ENCODE results near the gene EID2. TPM values are rescaled to one million over a fixed set of nuclear protein-coding genes. Genes with fewer than 3 reads are reported as not detected.
A peak's percentile ranks its signal among the peaks of the same experiment; 100 is the strongest.

The EID2 gene
- total and polyA plus RNA-seq, 2 of the 13 experiments (the other 11 are each of a cell fraction or from before 2014, with no cell fraction given), result 3.7 to 14.1 TPM

DNA sequence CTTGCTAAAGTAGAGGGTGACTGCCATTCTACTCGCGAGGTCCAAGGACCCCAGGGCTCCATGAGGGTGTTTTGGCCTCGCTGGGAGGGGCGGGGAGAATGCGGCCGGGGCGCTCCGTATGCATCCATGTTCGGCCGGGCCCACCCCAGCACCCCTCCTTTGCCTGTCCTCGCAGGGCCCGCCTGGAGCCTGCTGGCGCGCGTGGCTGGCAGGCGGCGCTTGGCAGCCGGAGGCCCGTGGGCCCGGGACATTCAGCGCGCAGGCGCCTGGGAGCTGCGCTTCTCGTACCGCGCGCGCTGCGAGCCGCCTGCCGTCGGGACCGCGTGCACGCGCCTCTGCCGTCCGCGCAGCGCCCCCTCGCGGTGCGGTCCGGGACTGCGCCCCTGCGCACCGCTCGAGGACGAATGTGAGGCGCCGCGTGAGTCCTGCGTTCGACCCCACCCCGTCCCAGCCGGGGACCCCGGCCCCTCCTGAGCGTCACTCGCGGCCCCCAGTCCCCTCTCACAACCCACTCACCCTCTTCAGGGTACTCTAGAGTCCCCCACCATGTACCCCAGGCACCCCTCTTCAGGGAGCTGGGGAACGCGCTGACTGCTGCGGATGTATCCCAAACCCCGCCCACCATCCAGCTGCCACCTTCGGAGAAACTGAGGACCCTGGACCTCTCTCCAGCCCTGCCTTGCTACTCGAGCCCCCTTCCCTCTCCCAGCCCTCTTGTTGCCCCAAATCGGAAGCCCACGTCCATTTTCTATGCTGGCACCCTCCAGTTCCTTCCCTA lies 37.1 kb downstream of the EID2 start (continued):
- TF ChIP-seq ZNF790 (CRISPR knock-in tag; IDR thresholded peaks at IDR 0.05; ENCODE audit: borderline replicate concordance) (peak; percentile 99; the same call in 1 of the 2 replicates), KDM5A (IDR thresholded peaks at IDR 0.05; ENCODE audit: borderline replicate concordance, low read length) (no peak), ZSCAN30 (CRISPR knock-in tag; IDR thresholded peaks at IDR 0.05) (no peak), ZNF33B (CRISPR knock-in tag; IDR thresholded peaks at IDR 0.05) (peak; percentile 90; the same call in 1 of the 2 replicates), ZNF841 (CRISPR knock-in tag; IDR thresholded peaks at IDR 0.05; ENCODE audit: borderline replicate concordance) (peak; percentile 98), FOXM1 (CRISPR knock-in tag; IDR thresholded peaks at IDR 0.05) (peak; percentile 91; the same call in 1 of the 2 replicates), TMF1 (CRISPR knock-in tag; IDR thresholded peaks at IDR 0.05; ENCODE audit: low read depth) (peak; percentile 99), ZNF878 (CRISPR knock-in tag; IDR thresholded peaks at IDR 0.05) (peak; percentile 72; the same call in 1 of the 2 replicates), FIP1L1 (IDR thresholded peaks at IDR 0.05; ENCODE audit: borderline replicate concordance, insufficient read depth, low read depth, low read length) (no peak), GFI1 (CRISPR knock-in tag; IDR thresholded peaks at IDR 0.05; ENCODE audit: borderline replicate concordance) (peak; percentile 70; the same call in 1 of the 2 replicates), MEF2D (CRISPR knock-in tag; IDR thresholded peaks at IDR 0.05) (0 out of 2 replicates have a peak, but pooled peaks have one; percentile 59), ZNF546 (CRISPR knock-in tag; conservative IDR thresholded peaks at IDR 0.05) (peak; percentile 99), ZBTB21 (CRISPR knock-in tag; IDR thresholded peaks at IDR 0.05) (no peak), SSRP1 (CRISPR knock-in tag; IDR thresholded peaks at IDR 0.05) (no peak)
- TF ChIP-seq, protein P1, sequence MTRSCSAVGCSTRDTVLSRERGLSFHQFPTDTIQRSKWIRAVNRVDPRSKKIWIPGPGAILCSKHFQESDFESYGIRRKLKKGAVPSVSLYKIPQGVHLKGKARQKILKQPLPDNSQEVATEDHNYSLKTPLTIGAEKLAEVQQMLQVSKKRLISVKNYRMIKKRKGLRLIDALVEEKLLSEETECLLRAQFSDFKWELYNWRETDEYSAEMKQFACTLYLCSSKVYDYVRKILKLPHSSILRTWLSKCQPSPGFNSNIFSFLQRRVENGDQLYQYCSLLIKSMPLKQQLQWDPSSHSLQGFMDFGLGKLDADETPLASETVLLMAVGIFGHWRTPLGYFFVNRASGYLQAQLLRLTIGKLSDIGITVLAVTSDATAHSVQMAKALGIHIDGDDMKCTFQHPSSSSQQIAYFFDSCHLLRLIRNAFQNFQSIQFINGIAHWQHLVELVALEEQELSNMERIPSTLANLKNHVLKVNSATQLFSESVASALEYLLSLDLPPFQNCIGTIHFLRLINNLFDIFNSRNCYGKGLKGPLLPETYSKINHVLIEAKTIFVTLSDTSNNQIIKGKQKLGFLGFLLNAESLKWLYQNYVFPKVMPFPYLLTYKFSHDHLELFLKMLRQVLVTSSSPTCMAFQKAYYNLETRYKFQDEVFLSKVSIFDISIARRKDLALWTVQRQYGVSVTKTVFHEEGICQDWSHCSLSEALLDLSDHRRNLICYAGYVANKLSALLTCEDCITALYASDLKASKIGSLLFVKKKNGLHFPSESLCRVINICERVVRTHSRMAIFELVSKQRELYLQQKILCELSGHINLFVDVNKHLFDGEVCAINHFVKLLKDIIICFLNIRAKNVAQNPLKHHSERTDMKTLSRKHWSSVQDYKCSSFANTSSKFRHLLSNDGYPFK (CRISPR knock-in tag; IDR thresholded peaks at IDR 0.05; ENCODE audit: borderline replicate concordance), result peak; percentile 53; the same call in 1 of the 2 replicates
- TF ChIP-seq, protein P2, sequence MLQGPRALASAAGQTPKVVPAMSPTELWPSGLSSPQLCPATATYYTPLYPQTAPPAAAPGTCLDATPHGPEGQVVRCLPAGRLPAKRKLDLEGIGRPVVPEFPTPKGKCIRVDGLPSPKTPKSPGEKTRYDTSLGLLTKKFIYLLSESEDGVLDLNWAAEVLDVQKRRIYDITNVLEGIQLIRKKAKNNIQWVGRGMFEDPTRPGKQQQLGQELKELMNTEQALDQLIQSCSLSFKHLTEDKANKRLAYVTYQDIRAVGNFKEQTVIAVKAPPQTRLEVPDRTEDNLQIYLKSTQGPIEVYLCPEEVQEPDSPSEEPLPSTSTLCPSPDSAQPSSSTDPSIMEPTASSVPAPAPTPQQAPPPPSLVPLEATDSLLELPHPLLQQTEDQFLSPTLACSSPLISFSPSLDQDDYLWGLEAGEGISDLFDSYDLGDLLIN (CRISPR knock-in tag; IDR thresholded peaks at IDR 0.05; ENCODE audit: borderline replicate concordance), result peak; percentile 61; the same call in 1 of the 2 replicates
- TF ChIP-seq, protein P3, sequence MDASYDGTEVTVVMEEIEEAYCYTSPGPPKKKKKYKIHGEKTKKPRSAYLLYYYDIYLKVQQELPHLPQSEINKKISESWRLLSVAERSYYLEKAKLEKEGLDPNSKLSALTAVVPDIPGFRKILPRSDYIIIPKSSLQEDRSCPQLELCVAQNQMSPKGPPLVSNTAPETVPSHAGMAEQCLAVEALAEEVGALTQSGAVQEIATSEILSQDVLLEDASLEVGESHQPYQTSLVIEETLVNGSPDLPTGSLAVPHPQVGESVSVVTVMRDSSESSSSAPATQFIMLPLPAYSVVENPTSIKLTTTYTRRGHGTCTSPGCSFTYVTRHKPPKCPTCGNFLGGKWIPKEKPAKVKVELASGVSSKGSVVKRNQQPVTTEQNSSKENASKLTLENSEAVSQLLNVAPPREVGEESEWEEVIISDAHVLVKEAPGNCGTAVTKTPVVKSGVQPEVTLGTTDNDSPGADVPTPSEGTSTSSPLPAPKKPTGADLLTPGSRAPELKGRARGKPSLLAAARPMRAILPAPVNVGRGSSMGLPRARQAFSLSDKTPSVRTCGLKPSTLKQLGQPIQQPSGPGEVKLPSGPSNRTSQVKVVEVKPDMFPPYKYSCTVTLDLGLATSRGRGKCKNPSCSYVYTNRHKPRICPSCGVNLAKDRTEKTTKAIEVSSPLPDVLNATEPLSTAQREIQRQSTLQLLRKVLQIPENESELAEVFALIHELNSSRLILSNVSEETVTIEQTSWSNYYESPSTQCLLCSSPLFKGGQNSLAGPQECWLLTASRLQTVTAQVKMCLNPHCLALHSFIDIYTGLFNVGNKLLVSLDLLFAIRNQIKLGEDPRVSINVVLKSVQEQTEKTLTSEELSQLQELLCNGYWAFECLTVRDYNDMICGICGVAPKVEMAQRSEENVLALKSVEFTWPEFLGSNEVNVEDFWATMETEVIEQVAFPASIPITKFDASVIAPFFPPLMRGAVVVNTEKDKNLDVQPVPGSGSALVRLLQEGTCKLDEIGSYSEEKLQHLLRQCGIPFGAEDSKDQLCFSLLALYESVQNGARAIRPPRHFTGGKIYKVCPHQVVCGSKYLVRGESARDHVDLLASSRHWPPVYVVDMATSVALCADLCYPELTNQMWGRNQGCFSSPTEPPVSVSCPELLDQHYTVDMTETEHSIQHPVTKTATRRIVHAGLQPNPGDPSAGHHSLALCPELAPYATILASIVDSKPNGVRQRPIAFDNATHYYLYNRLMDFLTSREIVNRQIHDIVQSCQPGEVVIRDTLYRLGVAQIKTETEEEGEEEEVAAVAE (CRISPR knock-in tag; IDR thresholded peaks at IDR 0.05; ENCODE audit: borderline replicate concordance), result no peak
- TF ChIP-seq, protein P4, sequence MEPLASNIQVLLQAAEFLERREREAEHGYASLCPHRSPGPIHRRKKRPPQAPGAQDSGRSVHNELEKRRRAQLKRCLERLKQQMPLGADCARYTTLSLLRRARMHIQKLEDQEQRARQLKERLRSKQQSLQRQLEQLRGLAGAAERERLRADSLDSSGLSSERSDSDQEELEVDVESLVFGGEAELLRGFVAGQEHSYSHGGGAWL (CRISPR knock-in tag; IDR thresholded peaks at IDR 0.05), result peak; percentile 99

All from HepG2 (cell line).